Stimulated activated CD4-positive, alpha-beta T cell treated with anti-CD3 and anti-CD28 coated beads, Interleukin-1b, Interleukin-23, amount 100 ng/mL, for 24 hours (primary cell): Measurements from ENCODE around the gene OPA3.
A peak's percentile ranks its signal among the peaks of the same experiment; 100 is the strongest.

ENCODE experiments used
- DNase-seq, 4 experiments: peaks; one replicate each; pipeline ENCODE4 v3.0.0-alpha.2; 2020; ENCODE audit warnings: low read depth in 4 of 4, low spot score in 1 of 4

Gene OPA3

GRCh38 chr19:45484273-45484945 lies 100.2 kb downstream of the OPA3 start:
- no peak for DNase-seq

GRCh38 chr19:45483033-45483432 lies 101.6 kb downstream of the OPA3 start:
- DNase-seq = no peak

GRCh38 chr19:45478454-45479238 lies 106.0 kb downstream of the OPA3 start:
- DNase-seq = peak; percentile 82 to 88 (median 86)

- DNase-seq = no peak
Observed at GRCh38 chr19:45477713-45478453, 106.7 kb downstream of the OPA3 start.
